Small intestine (tissue), 7 donors: ENCODE results near the gene GNPTAB. TPM values are rescaled to one million over a fixed set of nuclear protein-coding genes. Genes with fewer than 3 reads are reported as not detected.

Experiments used
- DNase-seq, 2 donors: peaks; one replicate each; pipeline versions ENCODE4 v3.0.0 to v3.0.0-alpha.2; 2013
- FAIRE-seq: peaks from 2 replicates; lab custom pipeline; 2012; peaks lifted over from hg19 to GRCh38; lab: Jason Lieb, UNC
- H3K27ac ChIP-seq, 3 donors: one replicate each; pipeline ENCODE4 v1.5.1; 2013; ENCODE audit warnings: low read length in 2 of 3, mild to moderate bottlenecking in 2 of 3, control low read depth in 1 of 3, inconsistent platforms in 1 of 3, low read depth in 1 of 3, moderate library complexity in 1 of 3
- H3K27me3 ChIP-seq, 3 donors: one replicate each; pipeline ENCODE4 v1.6.1; 2013; ENCODE audit warnings: low read length in 3 of 3, inconsistent platforms in 1 of 3; ENCODE audit not compliant: control insufficient read depth in 3 of 3, insufficient read depth in 3 of 3
- H3K36me3 ChIP-seq, 3 donors: one replicate each; pipeline ENCODE4 v1.6.1; 2013; ENCODE audit warnings: low read length in 3 of 3, inconsistent platforms in 1 of 3, low read depth in 1 of 3, mild to moderate bottlenecking in 1 of 3, moderate library complexity in 1 of 3; ENCODE audit not compliant: control insufficient read depth in 3 of 3, insufficient read depth in 2 of 3
- H3K4me1 ChIP-seq, 3 donors: one replicate each; pipeline ENCODE4 v1.6.1; 2013; ENCODE audit warnings: low read length in 2 of 3, inconsistent platforms in 1 of 3, low read depth in 1 of 3, mild to moderate bottlenecking in 1 of 3, moderate library complexity in 1 of 3; ENCODE audit not compliant: control insufficient read depth in 3 of 3, insufficient read depth in 2 of 3
- H3K4me3 ChIP-seq, 3 donors: one replicate each; pipeline ENCODE4 v1.5.1; 2013; ENCODE audit warnings: low read length in 3 of 3, control low read depth in 1 of 3, inconsistent platforms in 1 of 3, low read depth in 1 of 3, mild to moderate bottlenecking in 1 of 3, moderate library complexity in 1 of 3
- H3K9me3 ChIP-seq, 2 donors: one replicate each; pipeline ENCODE4 v1.6.1; 2013; ENCODE audit warnings: low read depth in 1 of 2, low read length in 1 of 2; ENCODE audit not compliant: control insufficient read depth in 2 of 2, insufficient read depth in 1 of 2
- WGBS, 3 donors: extraction: QIAGEN DNeasy Blood & Tissue Kit; methylation state at CpG; one replicate each; pipeline ENCODE4 v1.1.7; 2013; 5-methylcytosine and 5-hydroxymethylcytosine counted together
- polyA plus RNA-seq, 4 donors: library from polyadenylated mRNA; stranded (reverse) in 3 of 4; unstranded in 1 of 4; fragments of 200-250 nt in 3 of 4; fragments of 120-200 nt in 1 of 4; gene quantifications; one replicate each; pipeline versions ENCODE4 v1.2.1 to v1.2.3, GENCODE V29; 2013
- donor health status: healthy with polysubstance abuse.
- donor health status: control.
- donor health status: control.
- donor health status: Bipolar disorder and iron deficiency.
- donor health status: healthy.

GNPTAB gene
- polyA plus RNA-seq, 4 donors = 6.8 to 37.0 (median 12.6) TPM

DNA sequence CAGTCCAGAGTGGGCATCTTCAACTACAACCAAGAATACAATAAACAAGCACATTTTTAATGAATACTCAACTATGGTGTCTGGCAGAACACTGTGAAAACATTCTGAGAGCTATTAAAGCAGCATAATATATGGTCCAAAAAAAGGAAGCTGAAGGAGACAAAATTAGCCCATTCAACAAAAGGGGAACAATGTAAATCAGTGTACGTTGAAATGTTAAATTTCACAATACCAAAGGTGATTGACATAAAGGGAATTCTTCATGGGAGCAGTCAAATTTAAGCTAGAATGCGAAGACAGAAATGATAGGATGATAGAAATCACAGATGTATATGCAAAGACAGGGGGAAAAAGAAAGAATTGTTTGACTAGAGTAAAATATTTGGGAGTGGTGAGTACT lies 50.2 kb downstream of the GNPTAB start:
- H3K4me1 ChIP-seq = peaks cover 0 to 2% (median 0%) of the 10 kb centered on the region in 3 donors
- 86 to 95% (median 92%) methylated on average over 2 of the region's 2 CpGs for WGBS, 3 donors
- H3K36me3 ChIP-seq = peaks cover 0 to 11% (median 9%) of the 10 kb centered on the region in 3 donors
- no peak overlapping the region for H3K4me3 ChIP-seq
- no peaks in the 10 kb centered on the region for H3K27me3 ChIP-seq
- H3K9me3 ChIP-seq = no peaks in the 10 kb centered on the region
- FAIRE-seq (no peak), DNase-seq (no peak)
- no peak overlapping the region for H3K27ac ChIP-seq

DNA sequence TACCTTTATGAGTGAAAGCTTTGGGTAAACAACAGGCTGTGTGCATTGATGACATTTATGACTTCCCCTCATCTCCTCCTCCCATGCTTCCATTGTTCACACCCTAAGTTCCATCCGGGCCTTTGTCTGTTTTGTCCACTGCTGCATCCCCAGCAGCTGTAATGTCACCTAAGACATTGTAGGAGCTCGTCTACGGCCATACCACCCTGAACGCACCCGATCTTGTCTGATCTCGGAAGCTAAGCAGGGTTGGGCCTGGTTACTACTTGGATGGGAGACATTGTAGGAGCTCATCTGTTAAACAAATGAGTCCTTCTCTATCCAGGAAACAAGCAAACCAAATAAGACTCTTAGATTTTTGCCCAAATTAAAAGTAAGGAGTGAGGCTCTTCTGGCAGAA lies 51.1 kb downstream of the GNPTAB start:
- no peaks in the 10 kb centered on the region for H3K9me3 ChIP-seq
- FAIRE-seq (no peak), DNase-seq (no peak)
- peaks cover 0 to 2% (median 0%) of the 10 kb centered on the region in 3 donors for H3K4me1 ChIP-seq
- WGBS, 3 donors = 89 to 96% (median 91%) methylated on average over 6 of the region's 6 CpGs
- H3K27me3 ChIP-seq = no peaks in the 10 kb centered on the region
- H3K36me3 ChIP-seq = peaks cover 0 to 9% (median 8%) of the 10 kb centered on the region in 3 donors
- no peak overlapping the region for H3K4me3 ChIP-seq
- no peak overlapping the region for H3K27ac ChIP-seq

DNA sequence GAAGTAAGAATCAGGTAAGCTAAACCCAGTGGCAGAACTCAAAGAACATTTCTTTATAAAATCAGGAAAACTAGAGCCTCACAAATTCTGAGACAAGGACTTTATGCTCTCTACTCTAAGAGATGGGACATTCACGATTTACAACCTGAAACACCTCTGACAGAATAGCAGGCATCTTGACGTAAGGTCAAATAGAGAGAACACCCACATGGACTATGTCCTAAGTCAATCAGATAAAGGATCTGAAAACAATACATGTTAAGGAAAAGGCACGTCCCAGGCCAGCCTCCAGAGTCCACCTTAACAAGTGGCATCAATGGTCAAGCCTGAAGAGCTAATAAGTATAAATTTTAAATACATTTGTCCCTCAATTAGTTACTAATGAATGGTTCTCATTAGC lies 51.6 kb downstream of the GNPTAB start:
- H3K9me3 ChIP-seq = no peaks in the 10 kb centered on the region
- peaks cover 0 to 2% (median 0%) of the 10 kb centered on the region in 3 donors for H3K4me1 ChIP-seq
- H3K27ac ChIP-seq = no peak overlapping the region
- no peaks in the 10 kb centered on the region for H3K27me3 ChIP-seq
- no peak overlapping the region for H3K4me3 ChIP-seq
- 21 to 70% (median 50%) methylated on average over 3 of the region's 3 CpGs for WGBS, 3 donors
- H3K36me3 ChIP-seq = peaks cover 0 to 9% (median 8%) of the 10 kb centered on the region in 3 donors
- DNase-seq (peak; percentile 29 to 59), FAIRE-seq (no peak)

DNA sequence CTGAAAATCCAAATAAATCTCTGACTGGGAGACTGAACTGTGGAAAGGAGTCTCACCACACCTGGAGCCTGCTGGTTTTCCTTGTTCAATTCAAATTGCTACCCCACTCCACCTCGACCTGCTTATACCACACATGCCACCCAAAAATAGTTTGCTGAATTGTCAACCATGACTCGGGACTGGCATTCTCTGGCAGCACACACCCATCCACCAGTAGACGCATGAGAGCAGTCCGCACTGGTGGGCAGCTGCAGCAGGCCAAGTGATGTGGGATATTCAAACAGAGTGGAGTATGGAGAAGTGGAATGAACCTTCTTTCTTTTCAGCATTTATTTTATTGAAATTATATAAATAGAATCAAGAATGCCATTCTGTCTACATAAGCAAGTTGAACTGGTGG lies 52.8 kb downstream of the GNPTAB start:
- no peaks in the 10 kb centered on the region for H3K9me3 ChIP-seq
- FAIRE-seq (no peak), DNase-seq (no peak)
- H3K4me3 ChIP-seq = no peak overlapping the region
- H3K27ac ChIP-seq = no peak overlapping the region
- 79 to 87% (median 87%) methylated on average over 4 of the region's 4 CpGs for WGBS, 3 donors
- H3K27me3 ChIP-seq = no peaks in the 10 kb centered on the region
- H3K4me1 ChIP-seq = peaks cover 0 to 2% (median 0%) of the 10 kb centered on the region in 3 donors
- peaks cover 0 to 11% (median 6%) of the 10 kb centered on the region in 3 donors for H3K36me3 ChIP-seq

DNA sequence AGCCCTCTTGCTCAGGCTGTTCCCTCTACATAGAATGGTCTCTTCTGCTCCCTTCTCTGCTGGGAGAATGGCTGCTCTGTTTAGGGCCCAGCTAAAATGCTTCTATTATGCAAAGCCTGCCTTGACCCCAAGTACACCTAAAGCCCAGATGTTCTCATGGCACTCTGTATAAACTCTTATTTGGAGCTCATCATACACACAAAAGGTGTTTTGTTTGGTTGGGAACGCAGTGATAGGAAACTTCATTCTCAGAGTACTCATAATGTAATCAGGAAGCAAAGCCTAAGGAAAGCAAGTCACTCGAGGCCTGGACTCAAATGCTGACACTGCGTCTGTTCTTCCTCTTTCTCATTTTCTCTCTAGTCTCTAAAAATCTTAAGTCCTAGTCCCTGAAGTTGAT lies 53.3 kb downstream of the GNPTAB start:
- H3K27ac ChIP-seq = no peak overlapping the region
- FAIRE-seq = no peak
- peaks cover 0 to 16% (median 6%) of the 10 kb centered on the region in 3 donors for H3K36me3 ChIP-seq
- no peaks in the 10 kb centered on the region for H3K27me3 ChIP-seq
- no peaks in the 10 kb centered on the region for H3K9me3 ChIP-seq
- peaks cover 0 to 2% (median 0%) of the 10 kb centered on the region in 3 donors for H3K4me1 ChIP-seq
- H3K4me3 ChIP-seq = no peak overlapping the region
- WGBS, 3 donors = 49 to 63% (median 62%) methylated on average over 3 of the region's 3 CpGs
- no peak for DNase-seq

DNA sequence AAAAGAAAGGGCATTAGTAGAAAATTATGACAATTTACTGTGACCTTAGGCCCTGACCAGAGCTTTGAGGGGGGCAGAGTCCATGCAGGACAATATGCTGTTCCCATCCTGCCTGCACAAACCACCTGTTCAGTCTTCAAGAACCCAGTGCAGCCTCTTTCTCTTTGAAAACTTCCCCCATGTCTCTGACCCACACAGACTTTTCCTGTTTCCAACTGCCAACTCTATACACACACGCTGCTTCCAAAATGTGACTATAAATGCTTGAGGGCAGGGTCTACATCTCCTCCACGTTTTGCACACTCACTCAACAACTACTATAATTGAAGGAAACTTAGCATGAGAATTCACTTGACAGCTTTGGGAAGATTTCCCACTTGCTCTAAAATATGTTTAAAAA lies 54.9 kb downstream of the GNPTAB start:
- DNase-seq (no peak), FAIRE-seq (no peak)
- Histone ChIP-seq H3K4me3 (no peak overlapping the region), H3K27me3 (no peaks in the 10 kb centered on the region), H3K9me3 (no peaks in the 10 kb centered on the region), H3K27ac (no peak overlapping the region), H3K4me1 (peaks cover 0 to 2% (median 0%) of the 10 kb centered on the region in 3 donors), H3K36me3 (peaks cover 0 to 20% (median 6%) of the 10 kb centered on the region in 3 donors)
- WGBS, 3 donors = 46 to 58% (median 51%) methylated on average over 2 of the region's 2 CpGs

DNA sequence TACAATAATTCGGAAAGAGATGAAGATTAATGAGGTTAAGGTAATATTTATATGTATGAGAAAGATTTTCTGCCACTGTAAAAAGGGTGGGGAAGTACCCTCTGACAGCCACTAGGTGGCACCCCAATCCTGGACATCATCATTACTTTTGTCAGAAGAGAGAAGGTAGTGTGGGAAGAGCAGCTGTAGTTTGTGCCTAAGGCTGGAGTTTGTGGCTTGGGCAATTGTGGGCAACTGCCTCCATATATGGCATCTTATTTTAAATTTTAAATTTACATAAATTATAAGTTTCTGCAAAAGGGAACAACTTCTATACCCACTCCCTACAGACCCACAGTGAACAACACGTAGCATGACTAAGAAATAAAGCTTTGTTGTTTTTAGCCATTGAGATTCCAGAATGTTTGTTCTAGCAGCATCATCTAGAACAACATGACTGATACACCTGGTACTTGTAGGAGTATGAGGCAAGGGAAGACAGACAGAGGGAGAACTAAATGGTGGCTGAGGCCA lies 57.1 kb downstream of the GNPTAB start:
- Histone ChIP-seq H3K36me3 (peaks cover 6 to 24% (median 6%) of the 10 kb centered on the region in 3 donors), H3K27ac (no peak overlapping the region), H3K4me3 (no peak overlapping the region), H3K4me1 (no peaks in the 10 kb centered on the region), H3K9me3 (no peaks in the 10 kb centered on the region), H3K27me3 (no peaks in the 10 kb centered on the region)
- FAIRE-seq = no peak
- DNase-seq = peak; percentile 68 to 69
- 47 to 54% (median 49%) methylated on average over 2 of the region's 2 CpGs for WGBS, 3 donors

DNA sequence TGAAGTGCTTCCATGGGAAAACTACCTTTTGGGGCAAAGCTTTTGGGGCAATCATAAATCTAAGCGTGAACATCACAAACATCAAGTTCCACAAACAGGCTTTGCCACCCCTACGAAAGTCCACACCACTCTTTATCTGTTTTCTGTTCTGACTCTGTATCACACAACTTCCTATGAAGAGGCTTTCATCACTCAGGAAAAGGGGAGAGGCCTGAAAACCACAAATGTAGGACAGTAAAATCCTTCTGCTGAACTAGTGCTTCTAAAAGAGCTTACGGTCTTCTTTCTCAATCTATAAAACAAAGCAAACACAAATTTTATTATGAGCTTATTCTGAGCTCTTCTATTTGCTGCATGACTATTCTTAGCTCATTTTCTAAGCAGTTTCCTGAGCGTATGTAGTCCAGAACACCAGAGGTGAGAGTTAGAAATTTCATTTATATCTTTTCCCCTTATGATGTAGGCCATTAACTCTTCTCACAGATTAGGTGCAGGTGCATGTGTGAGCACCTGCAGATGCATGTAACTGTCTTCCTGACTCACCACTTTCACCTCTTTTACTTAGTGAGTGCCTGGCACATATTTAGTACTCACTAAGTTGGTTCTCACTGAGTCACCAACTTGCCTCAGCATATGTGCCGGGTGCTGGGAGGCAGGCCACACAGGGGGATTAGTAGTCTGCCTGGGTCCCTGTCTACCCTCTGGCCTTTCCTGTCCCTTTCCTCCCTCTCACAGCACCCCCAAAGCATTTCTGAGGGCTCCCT lies 58.6 kb downstream of the GNPTAB start:
- WGBS, 3 donors = 78 to 85% (median 79%) methylated on average over 5 of the region's 5 CpGs

More for the DNA sequence above, 58.6 kb downstream of the GNPTAB start:
- FAIRE-seq = no peak
- Histone ChIP-seq H3K4me3 (no peak overlapping the region), H3K36me3 (peaks cover 2 to 23% (median 8%) of the 10 kb centered on the region in 3 donors), H3K27me3 (no peaks in the 10 kb centered on the region), H3K4me1 (no peaks in the 10 kb centered on the region), H3K9me3 (no peaks in the 10 kb centered on the region), H3K27ac (no peak overlapping the region)
- DNase-seq = no peak
